ENCODE results near the gene CASZ1. TPM values are rescaled to one million over a fixed set of nuclear protein-coding genes. Genes with fewer than 3 reads are reported as not detected.

Gene CASZ1
- total and polyA plus RNA-seq, 2 experiments from 2014 or later = 6.2 to 6.7 TPM

GRCh38 chr1:10665226-10665625, 131.2 kb downstream of the CASZ1 start:
- Histone ChIP-seq H3K36me3 (ENCODE audit: insufficient read depth) (no peaks in the 10 kb centered on the region), H3K27ac (ENCODE audit: low read depth) (no peak overlapping the region), H3K4me2 (no peak overlapping the region), H3K9me2 (ENCODE audit: insufficient read depth) (no peaks in the 10 kb centered on the region), H3K27me3 (ENCODE audit: insufficient read depth) (no peaks in the 10 kb centered on the region), H3F3A (replicated peaks; ENCODE audit: low read depth) (peaks cover 7% of the 10 kb centered on the region), H3K79me2 (replicated peaks; ENCODE audit: insufficient read depth) (no peaks in the 10 kb centered on the region), H3K4me1 (ENCODE audit: insufficient read depth) (no peaks in the 10 kb centered on the region), H4K20me1 (replicated peaks; ENCODE audit: insufficient read depth) (no peaks in the 10 kb centered on the region), H3K4me3 (no peak overlapping the region), H2AFZ (no peak overlapping the region)
- Mint-ChIP-seq H3K36me3 (ENCODE audit: low read depth) (no peaks in the 10 kb centered on the region), H3K27me3 (ENCODE audit: insufficient read depth, low read depth, poor library complexity) (peaks cover 5% of the 10 kb centered on the region), H3K27ac (no peak overlapping the region), H3K9me3 (no peaks in the 10 kb centered on the region), H3K4me3 (no peak overlapping the region), H3K4me1 (peaks cover 27% of the 10 kb centered on the region)
- DNase-seq (ENCODE audit: low spot score) (no peak), ATAC-seq (no peak)
- TF ChIP-seq POLR2AphosphoS5 (IDR thresholded peaks at IDR 0.05; ENCODE audit: low read depth) (no peak), EZH2phosphoT487 (IDR thresholded peaks at IDR 0.05; ENCODE audit: unreplicated experiment) (no peak), ZNF331 (CRISPR knock-in tag; IDR thresholded peaks at IDR 0.05; ENCODE audit: low read depth) (no peak), ZNF462 (CRISPR knock-in tag; IDR thresholded peaks at IDR 0.05) (no peak), CREB1 (CRISPR knock-in tag; IDR thresholded peaks at IDR 0.05; ENCODE audit: low read depth) (no peak), STAT1 (IDR thresholded peaks at IDR 0.05; ENCODE audit: unreplicated experiment) (no peak), JUNB (IDR thresholded peaks at IDR 0.05; ENCODE audit: unreplicated experiment) (no peak), NANOG (IDR thresholded peaks at IDR 0.05; ENCODE audit: borderline replicate concordance) (no peak)
- TF ChIP-seq, protein P1, sequence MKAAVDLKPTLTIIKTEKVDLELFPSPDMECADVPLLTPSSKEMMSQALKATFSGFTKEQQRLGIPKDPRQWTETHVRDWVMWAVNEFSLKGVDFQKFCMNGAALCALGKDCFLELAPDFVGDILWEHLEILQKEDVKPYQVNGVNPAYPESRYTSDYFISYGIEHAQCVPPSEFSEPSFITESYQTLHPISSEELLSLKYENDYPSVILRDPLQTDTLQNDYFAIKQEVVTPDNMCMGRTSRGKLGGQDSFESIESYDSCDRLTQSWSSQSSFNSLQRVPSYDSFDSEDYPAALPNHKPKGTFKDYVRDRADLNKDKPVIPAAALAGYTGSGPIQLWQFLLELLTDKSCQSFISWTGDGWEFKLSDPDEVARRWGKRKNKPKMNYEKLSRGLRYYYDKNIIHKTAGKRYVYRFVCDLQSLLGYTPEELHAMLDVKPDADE (IDR thresholded peaks at IDR 0.05) = no peak
- TF ChIP-seq, protein P2, sequence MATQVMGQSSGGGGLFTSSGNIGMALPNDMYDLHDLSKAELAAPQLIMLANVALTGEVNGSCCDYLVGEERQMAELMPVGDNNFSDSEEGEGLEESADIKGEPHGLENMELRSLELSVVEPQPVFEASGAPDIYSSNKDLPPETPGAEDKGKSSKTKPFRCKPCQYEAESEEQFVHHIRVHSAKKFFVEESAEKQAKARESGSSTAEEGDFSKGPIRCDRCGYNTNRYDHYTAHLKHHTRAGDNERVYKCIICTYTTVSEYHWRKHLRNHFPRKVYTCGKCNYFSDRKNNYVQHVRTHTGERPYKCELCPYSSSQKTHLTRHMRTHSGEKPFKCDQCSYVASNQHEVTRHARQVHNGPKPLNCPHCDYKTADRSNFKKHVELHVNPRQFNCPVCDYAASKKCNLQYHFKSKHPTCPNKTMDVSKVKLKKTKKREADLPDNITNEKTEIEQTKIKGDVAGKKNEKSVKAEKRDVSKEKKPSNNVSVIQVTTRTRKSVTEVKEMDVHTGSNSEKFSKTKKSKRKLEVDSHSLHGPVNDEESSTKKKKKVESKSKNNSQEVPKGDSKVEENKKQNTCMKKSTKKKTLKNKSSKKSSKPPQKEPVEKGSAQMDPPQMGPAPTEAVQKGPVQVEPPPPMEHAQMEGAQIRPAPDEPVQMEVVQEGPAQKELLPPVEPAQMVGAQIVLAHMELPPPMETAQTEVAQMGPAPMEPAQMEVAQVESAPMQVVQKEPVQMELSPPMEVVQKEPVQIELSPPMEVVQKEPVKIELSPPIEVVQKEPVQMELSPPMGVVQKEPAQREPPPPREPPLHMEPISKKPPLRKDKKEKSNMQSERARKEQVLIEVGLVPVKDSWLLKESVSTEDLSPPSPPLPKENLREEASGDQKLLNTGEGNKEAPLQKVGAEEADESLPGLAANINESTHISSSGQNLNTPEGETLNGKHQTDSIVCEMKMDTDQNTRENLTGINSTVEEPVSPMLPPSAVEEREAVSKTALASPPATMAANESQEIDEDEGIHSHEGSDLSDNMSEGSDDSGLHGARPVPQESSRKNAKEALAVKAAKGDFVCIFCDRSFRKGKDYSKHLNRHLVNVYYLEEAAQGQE (IDR thresholded peaks at IDR 0.05; ENCODE audit: unreplicated experiment) = no peak
